T-cell (primary cell): Measurements from ENCODE around the gene MYH8. TPM values are rescaled to one million over a fixed set of nuclear protein-coding genes. Genes with fewer than 3 reads are reported as not detected.

Experiments used
- ATAC-seq, 4 experiments: fragments of 200-7000 bp in 3 of 4; fragments of 150-1000 bp in 1 of 4; cut with Tn5 transposase; replicated peaks in 1 of 4; 1 replicate in 3 of 4; 2 replicates in 1 of 4; pipeline ENCODE4 v1.10.0; 2021; ENCODE audit warnings: moderate library complexity in 3 of 4, mild to moderate bottlenecking in 2 of 4, moderate number of reproducible peaks in 1 of 4
- CTCF ChIA-PET, 2 donors: fragments of 300-600 bp; sonication (Branson Sonifier 250); formaldehyde crosslinking; loops; one replicate each; lab custom pipeline; 2022; ENCODE audit warnings: antibody characterized with exemption in 2 of 2; lab: Charles Lee
- POLR2A ChIA-PET, 2 donors: fragments of 300-600 bp; sonication (Branson Sonifier 250); formaldehyde crosslinking; loops; one replicate each; lab custom pipeline; 2022; ENCODE audit warnings: antibody characterized with exemption in 2 of 2; lab: Charles Lee
- DNase-seq, 35 experiments: peaks; one replicate each; pipeline versions ENCODE4 v3.0.0 to v3.0.0-alpha.2; 2013 to 2023
- H3K27ac ChIP-seq: one replicate; pipeline ENCODE4 v1.5.1; 2013; ENCODE audit warnings: low read length
- H3K27me3 ChIP-seq, 2 experiments: replicated peaks in 1 of 2; 1 replicate in 1 of 2; 2 replicates in 1 of 2; pipeline versions ENCODE4 v1.6.1 to v1.7.0; 2013; ENCODE audit warnings: low read length in 1 of 2, mixed read lengths in 1 of 2; ENCODE audit not compliant: control insufficient read depth in 2 of 2, insufficient read depth in 2 of 2; ENCODE audit errors: extremely low read depth in 1 of 2
- H3K36me3 ChIP-seq, 2 donors: 1 replicate in 1 of 2; 2 replicates in 1 of 2; pipeline versions ENCODE4 v1.6.1 to v1.7.0; 2013; ENCODE audit warnings: low read length in 1 of 2; ENCODE audit not compliant: control insufficient read depth in 2 of 2, insufficient read depth in 1 of 2; ENCODE audit errors: extremely low read depth in 1 of 2
- H3K4me1 ChIP-seq, 2 experiments: 1 replicate in 1 of 2; 2 replicates in 1 of 2; pipeline versions ENCODE4 v1.6.1 to v1.7.0; 2013; ENCODE audit warnings: low read length in 2 of 2, mixed read lengths in 1 of 2; ENCODE audit not compliant: insufficient read depth in 2 of 2, control insufficient read depth in 1 of 2; ENCODE audit errors: extremely low read depth in 1 of 2
- H3K4me3 ChIP-seq, 2 donors: 1 replicate in 1 of 2; 2 replicates in 1 of 2; pipeline versions ENCODE4 v1.5.1 to v1.7.0; 2013; ENCODE audit warnings: mild to moderate bottlenecking in 2 of 2, low read length in 1 of 2, moderate library complexity in 1 of 2; ENCODE audit not compliant: control insufficient read depth in 1 of 2; ENCODE audit errors: extremely low read depth in 1 of 2
- H3K9me3 ChIP-seq: 2 replicates; pipeline ENCODE4 v1.7.0; 2013
- H3K27ac Mint-ChIP-seq, 2 donors: one replicate each; pipeline ENCODE4 v1.8.0; 2020 to 2021; ENCODE audit warnings: mild to moderate bottlenecking in 2 of 2, mixed read lengths in 2 of 2
- H3K27me3 Mint-ChIP-seq, 2 donors: one replicate each; pipeline ENCODE4 v1.8.0; 2021 to 2022; ENCODE audit warnings: mixed read lengths in 2 of 2
- H3K36me3 Mint-ChIP-seq: one replicate; pipeline ENCODE4 v1.8.0; 2021; ENCODE audit warnings: mixed read lengths
- H3K4me1 Mint-ChIP-seq, 3 donors: one replicate each; pipeline ENCODE4 v1.8.0; 2020 to 2022; ENCODE audit warnings: mixed read lengths in 3 of 3, mild to moderate bottlenecking in 1 of 3
- H3K4me3 Mint-ChIP-seq, 3 donors: one replicate each; pipeline ENCODE4 v1.8.0; 2020 to 2022; ENCODE audit warnings: mild to moderate bottlenecking in 3 of 3, mixed read lengths in 3 of 3, moderate library complexity in 3 of 3
- H3K9me3 Mint-ChIP-seq, 3 donors: one replicate each; pipeline ENCODE4 v1.8.0; 2020 to 2022; ENCODE audit warnings: mixed read lengths in 3 of 3
- WGBS: methylation state at CpG from one replicate; pipeline ENCODE4 v1.1.5; 2013; ENCODE audit warnings: missing lambda C conversion rate; ENCODE audit not compliant: insufficient coverage; 5-methylcytosine and 5-hydroxymethylcytosine counted together
- total RNA-seq, 35 experiments: library from RNA in 6 of 35; stranded (reverse) in 6 of 35; fragments of 120-200 nt in 1 of 35; gene quantifications; one replicate each; pipeline versions ENCODE4 v1.2.1 to v1.2.4 and lab custom pipeline; 2013 to 2026

Gene MYH8
- total RNA-seq, 5 donors from 2014 or later (not counting 1 experiment from before 2014, with no cell fraction given): not detected

GRCh38 chr17:10370016-10370608 lies 51.6 kb downstream of the MYH8 start:
- Histone ChIP-seq H3K27ac (no peak overlapping the region), H3K9me3 (no peaks in the 10 kb centered on the region), H3K27me3 (no peaks in the 10 kb centered on the region), H3K4me3 (no peak overlapping the region), H3K4me1 (no peaks in the 10 kb centered on the region), H3K36me3 (no peaks in the 10 kb centered on the region)
- no peak for ATAC-seq
- ChIA-PET POLR2A (no interaction called here), CTCF (no interaction called here)
- Mint-ChIP-seq H3K36me3 (no peaks in the 10 kb centered on the region), H3K9me3 (peaks cover 0 to 3% (median 0%) of the 10 kb centered on the region in 3 donors), H3K27me3 (peaks cover 0 to 18% of the 10 kb centered on the region in 2 donors), H3K4me3 (no peak overlapping the region), H3K4me1 (no peaks in the 10 kb centered on the region), H3K27ac (no peak overlapping the region)
- no peak for DNase-seq
- 64% methylated on average over 3 of the region's 7 CpGs for WGBS

GRCh38 chr17:10369239-10369638 lies 52.5 kb downstream of the MYH8 start:
- peaks cover 0 to 12% of the 10 kb centered on the region in 2 donors for H3K27me3 Mint-ChIP-seq
- no peak for DNase-seq
- no peak overlapping the region for H3K27ac ChIP-seq
- H3K36me3 ChIP-seq: no peaks in the 10 kb centered on the region
- H3K9me3 ChIP-seq: no peaks in the 10 kb centered on the region
- no peak for ATAC-seq
- H3K4me1 ChIP-seq: no peaks in the 10 kb centered on the region
- no peak overlapping the region for H3K4me3 ChIP-seq
- H3K9me3 Mint-ChIP-seq: peaks cover 0 to 3% (median 0%) of the 10 kb centered on the region in 3 donors
- ChIA-PET CTCF (no interaction called here), POLR2A (no interaction called here)
- no peaks in the 10 kb centered on the region for H3K27me3 ChIP-seq
- H3K4me1 Mint-ChIP-seq: no peaks in the 10 kb centered on the region
- H3K4me3 Mint-ChIP-seq: no peak overlapping the region
- WGBS: no CpG with 5 or more reads among the region's 1 CpG
- no peaks in the 10 kb centered on the region for H3K36me3 Mint-ChIP-seq
- H3K27ac Mint-ChIP-seq: no peak overlapping the region

GRCh38 chr17:10368561-10368960 lies 53.2 kb downstream of the MYH8 start:
- H3K27me3 ChIP-seq: no peaks in the 10 kb centered on the region
- H3K36me3 ChIP-seq: no peaks in the 10 kb centered on the region
- ChIA-PET POLR2A (no interaction called here), CTCF (no interaction called here)
- no peaks in the 10 kb centered on the region for H3K9me3 ChIP-seq
- H3K27ac ChIP-seq: no peak overlapping the region
- no CpG with 5 or more reads among the region's 3 CpGs for WGBS
- peaks cover 0 to 3% (median 0%) of the 10 kb centered on the region in 3 donors for H3K9me3 Mint-ChIP-seq
- no peak overlapping the region for H3K27ac Mint-ChIP-seq
- peaks cover 0 to 10% of the 10 kb centered on the region in 2 donors for H3K27me3 Mint-ChIP-seq
- ATAC-seq: no peak
- no peaks in the 10 kb centered on the region for H3K4me1 Mint-ChIP-seq
- H3K4me3 ChIP-seq: no peak overlapping the region
- H3K4me3 Mint-ChIP-seq: no peak overlapping the region
- DNase-seq: no peak
- H3K4me1 ChIP-seq: no peaks in the 10 kb centered on the region
- H3K36me3 Mint-ChIP-seq: no peaks in the 10 kb centered on the region

GRCh38 chr17:10360578-10360977 lies 61.2 kb downstream of the MYH8 start:
- H3K4me1 Mint-ChIP-seq: no peaks in the 10 kb centered on the region
- no peak overlapping the region for H3K4me3 Mint-ChIP-seq
- H3K27me3 Mint-ChIP-seq: peaks cover 5 to 7% of the 10 kb centered on the region in 2 donors
- Histone ChIP-seq H3K27ac (no peak overlapping the region), H3K4me1 (no peaks in the 10 kb centered on the region), H3K36me3 (no peaks in the 10 kb centered on the region), H3K27me3 (peaks cover 0 to 2% of the 10 kb centered on the region in 2 experiments), H3K4me3 (no peak overlapping the region), H3K9me3 (no peaks in the 10 kb centered on the region)
- ChIA-PET CTCF (no interaction called here), POLR2A (no interaction called here)
- no peak for DNase-seq
- H3K9me3 Mint-ChIP-seq: peaks cover 0 to 3% (median 0%) of the 10 kb centered on the region in 3 donors
- H3K36me3 Mint-ChIP-seq: no peaks in the 10 kb centered on the region
- no peak for ATAC-seq
- no peak overlapping the region for H3K27ac Mint-ChIP-seq

- ATAC-seq (no peak), DNase-seq (peak in 14 of 35 experiments; percentile 0 to 33 (median 4))
- Histone ChIP-seq H3K36me3 (no peaks in the 10 kb centered on the region), H3K4me3 (no peak overlapping the region), H3K4me1 (no peaks in the 10 kb centered on the region), H3K27ac (no peak overlapping the region), H3K27me3 (peaks cover 0 to 2% of the 10 kb centered on the region in 2 experiments), H3K9me3 (no peaks in the 10 kb centered on the region)
- Mint-ChIP-seq H3K36me3 (no peaks in the 10 kb centered on the region), H3K4me1 (no peaks in the 10 kb centered on the region), H3K27ac (no peak overlapping the region), H3K27me3 (peaks cover 5 to 7% of the 10 kb centered on the region in 2 donors), H3K4me3 (no peak overlapping the region), H3K9me3 (peaks cover 0 to 3% (median 0%) of the 10 kb centered on the region in 3 donors)
- WGBS: 0% methylated on average over 2 of the region's 4 CpGs
- CTCF ChIA-PET: interaction anchor here in 1 of 2 donors (0.8 kb wide), 1 partner anchor 24 kb away, joined by 4 read pairs; no protein-coding TSS in a partner anchor
- POLR2A ChIA-PET: no interaction called here
Observed at GRCh38 chr17:10357768-10358167, 64.0 kb downstream of the MYH8 start.

- ChIA-PET CTCF (interaction anchor here in 1 of 2 donors (0.6 kb wide), 1 partner anchor 20 kb away, joined by 3 read pairs; no protein-coding TSS in a partner anchor), POLR2A (no interaction called here)
- Histone ChIP-seq H3K27ac (no peak overlapping the region), H3K27me3 (peaks cover 0 to 2% of the 10 kb centered on the region in 2 experiments), H3K4me1 (no peaks in the 10 kb centered on the region), H3K36me3 (no peaks in the 10 kb centered on the region), H3K9me3 (no peaks in the 10 kb centered on the region), H3K4me3 (no peak overlapping the region)
- WGBS: 66% methylated on average over 7 of the region's 9 CpGs
- DNase-seq (no peak), ATAC-seq (no peak)
- H3K36me3 Mint-ChIP-seq: no peaks in the 10 kb centered on the region
- no peak overlapping the region for H3K4me3 Mint-ChIP-seq
- H3K4me1 Mint-ChIP-seq: no peaks in the 10 kb centered on the region
- peaks cover 3 to 11% of the 10 kb centered on the region in 2 donors for H3K27me3 Mint-ChIP-seq
- no peak overlapping the region for H3K27ac Mint-ChIP-seq
- no peaks in the 10 kb centered on the region for H3K9me3 Mint-ChIP-seq
Observed at GRCh38 chr17:10354651-10355050, 67.1 kb downstream of the MYH8 start.
